Activated CD4-positive, alpha-beta T cell treated with anti-CD3 and anti-CD28 coated beads, Interleukin-10, Interleukin-2, amounts not matched to agents 100 ng/mL and 50 ng/mL, durations not matched to agents 16 hours and 8 hours (primary cell): Measurements from ENCODE around the gene TTLL11.
A peak's percentile ranks its signal among the peaks of the same experiment; 100 is the strongest.
"Not testable (repeated sequence)": the region's sequence is repeated elsewhere in the genome, so short reads cannot be mapped to it uniquely, and the experiment has no call there.

Experiments used
- DNase-seq: peaks from one replicate; pipeline ENCODE4 v3.0.0-alpha.2; 2020

The TTLL11 gene

GRCh38 chr9:122124528-122124927, 31.4 kb upstream of the TTLL11 start:
- DNase-seq = no peak

- DNase-seq = no peak
Observed at GRCh38 chr9:122124048-122124447, 30.9 kb upstream of the TTLL11 start.

- DNase-seq = peak; percentile 72
Observed at GRCh38 chr9:122122903-122123632, 30.0 kb upstream of the TTLL11 start.

- no peak for DNase-seq
Observed at GRCh38 chr9:122122468-122122867, 29.4 kb upstream of the TTLL11 start.

GRCh38 chr9:122121931-122122330, 28.8 kb upstream of the TTLL11 start:
- no peak for DNase-seq

- no peak for DNase-seq
Observed at GRCh38 chr9:122121391-122121790, 28.3 kb upstream of the TTLL11 start.

- no peak for DNase-seq
Observed at GRCh38 chr9:122120316-122121071, 27.4 kb upstream of the TTLL11 start.

GRCh38 chr9:122119721-122120120, 26.6 kb upstream of the TTLL11 start:
- no peak for DNase-seq

GRCh38 chr9:122119166-122119521, 26.0 kb upstream of the TTLL11 start:
- DNase-seq = no peak

GRCh38 chr9:122118343-122119165, 25.4 kb upstream of the TTLL11 start:
- no peak for DNase-seq

GRCh38 chr9:122117241-122117640, 24.1 kb upstream of the TTLL11 start:
- DNase-seq = not testable (repeated sequence)

- DNase-seq = no peak
Observed at GRCh38 chr9:122116448-122117173, 23.5 kb upstream of the TTLL11 start.

- no peak for DNase-seq
Observed at GRCh38 chr9:122116040-122116439, 22.9 kb upstream of the TTLL11 start.

- DNase-seq = no peak
Observed at GRCh38 chr9:122115176-122116035, 22.3 kb upstream of the TTLL11 start.

GRCh38 chr9:122113574-122113973, 20.5 kb upstream of the TTLL11 start:
- no peak for DNase-seq

- no peak for DNase-seq
Observed at GRCh38 chr9:122112238-122112637, 19.1 kb upstream of the TTLL11 start.

- DNase-seq = no peak
Observed at GRCh38 chr9:122111413-122112085, 18.4 kb upstream of the TTLL11 start.

GRCh38 chr9:122110100-122110833, 17.2 kb upstream of the TTLL11 start:
- no peak for DNase-seq

- no peak for DNase-seq
Observed at GRCh38 chr9:122109035-122109813, 16.1 kb upstream of the TTLL11 start.
